ENCODE data around the gene KCNK15. TPM values are rescaled to one million over a fixed set of nuclear protein-coding genes. Genes with fewer than 3 reads are reported as not detected.

KCNK15 gene
- total RNA-seq, 1 donor from 2014 or later = not detected

DNA sequence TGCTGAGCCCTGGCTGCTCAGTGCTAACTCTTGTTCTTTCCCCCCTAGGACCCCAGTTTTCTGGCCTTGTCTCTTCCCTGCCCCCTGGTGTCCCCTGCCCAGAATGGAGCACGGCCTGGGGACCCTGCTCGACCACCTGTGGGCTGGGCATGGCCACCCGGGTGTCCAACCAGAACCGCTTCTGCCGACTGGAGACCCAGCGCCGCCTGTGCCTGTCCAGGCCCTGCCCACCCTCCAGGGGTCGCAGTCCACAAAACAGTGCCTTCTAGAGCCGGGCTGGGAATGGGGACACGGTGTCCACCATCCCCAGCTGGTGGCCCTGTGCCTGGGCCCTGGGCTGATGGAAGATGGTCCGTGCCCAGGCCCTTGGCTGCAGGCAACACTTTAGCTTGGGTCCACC lies 18.6 kb upstream of the KCNK15 start:
- TF ChIP-seq, protein P1, sequence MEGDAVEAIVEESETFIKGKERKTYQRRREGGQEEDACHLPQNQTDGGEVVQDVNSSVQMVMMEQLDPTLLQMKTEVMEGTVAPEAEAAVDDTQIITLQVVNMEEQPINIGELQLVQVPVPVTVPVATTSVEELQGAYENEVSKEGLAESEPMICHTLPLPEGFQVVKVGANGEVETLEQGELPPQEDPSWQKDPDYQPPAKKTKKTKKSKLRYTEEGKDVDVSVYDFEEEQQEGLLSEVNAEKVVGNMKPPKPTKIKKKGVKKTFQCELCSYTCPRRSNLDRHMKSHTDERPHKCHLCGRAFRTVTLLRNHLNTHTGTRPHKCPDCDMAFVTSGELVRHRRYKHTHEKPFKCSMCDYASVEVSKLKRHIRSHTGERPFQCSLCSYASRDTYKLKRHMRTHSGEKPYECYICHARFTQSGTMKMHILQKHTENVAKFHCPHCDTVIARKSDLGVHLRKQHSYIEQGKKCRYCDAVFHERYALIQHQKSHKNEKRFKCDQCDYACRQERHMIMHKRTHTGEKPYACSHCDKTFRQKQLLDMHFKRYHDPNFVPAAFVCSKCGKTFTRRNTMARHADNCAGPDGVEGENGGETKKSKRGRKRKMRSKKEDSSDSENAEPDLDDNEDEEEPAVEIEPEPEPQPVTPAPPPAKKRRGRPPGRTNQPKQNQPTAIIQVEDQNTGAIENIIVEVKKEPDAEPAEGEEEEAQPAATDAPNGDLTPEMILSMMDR (conservative IDR thresholded peaks at IDR 0.05) = no peak
- H3K27ac Mint-ChIP-seq (ENCODE audit: unreplicated experiment) = no peak overlapping the region
- H3K27me3 Mint-ChIP-seq (ENCODE audit: low read depth) = no peaks in the 10 kb centered on the region
- H3K4me1 Mint-ChIP-seq = no peaks in the 10 kb centered on the region
- DNase-seq (ENCODE audit: low read depth, low spot score) = no peak
- no peaks in the 10 kb centered on the region for H3K36me3 Mint-ChIP-seq (ENCODE audit: low read depth)
- H3K9me3 Mint-ChIP-seq = no peaks in the 10 kb centered on the region
- H3K4me3 Mint-ChIP-seq = no peak overlapping the region

DNA sequence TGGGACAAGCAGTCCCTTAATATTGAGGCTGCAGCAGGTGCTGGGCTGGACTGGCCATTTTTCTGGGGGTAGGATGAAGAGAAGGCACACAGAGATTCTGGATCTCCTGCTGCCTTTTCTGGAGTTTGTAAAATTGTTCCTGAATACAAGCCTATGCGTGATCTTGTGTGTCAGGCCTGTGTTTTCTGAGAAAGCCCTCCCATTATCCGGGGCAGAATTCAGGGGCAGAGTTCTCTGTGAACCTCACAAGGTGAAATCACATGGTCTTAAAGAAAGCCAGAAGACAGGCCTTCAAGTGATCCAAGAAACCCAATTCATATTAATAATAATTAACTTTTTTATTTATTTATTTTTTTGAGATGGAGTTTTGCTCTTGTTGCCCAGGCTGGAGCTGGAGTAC lies 18.0 kb upstream of the KCNK15 start:
- DNase-seq (ENCODE audit: low read depth, low spot score) = no peak
- Mint-ChIP-seq H3K4me3 (no peak overlapping the region), H3K9me3 (no peaks in the 10 kb centered on the region), H3K4me1 (no peaks in the 10 kb centered on the region), H3K27ac (ENCODE audit: unreplicated experiment) (no peak overlapping the region), H3K27me3 (ENCODE audit: low read depth) (no peaks in the 10 kb centered on the region), H3K36me3 (ENCODE audit: low read depth) (no peaks in the 10 kb centered on the region)
- TF ChIP-seq, protein P1 (conservative IDR thresholded peaks at IDR 0.05) = no peak

DNA sequence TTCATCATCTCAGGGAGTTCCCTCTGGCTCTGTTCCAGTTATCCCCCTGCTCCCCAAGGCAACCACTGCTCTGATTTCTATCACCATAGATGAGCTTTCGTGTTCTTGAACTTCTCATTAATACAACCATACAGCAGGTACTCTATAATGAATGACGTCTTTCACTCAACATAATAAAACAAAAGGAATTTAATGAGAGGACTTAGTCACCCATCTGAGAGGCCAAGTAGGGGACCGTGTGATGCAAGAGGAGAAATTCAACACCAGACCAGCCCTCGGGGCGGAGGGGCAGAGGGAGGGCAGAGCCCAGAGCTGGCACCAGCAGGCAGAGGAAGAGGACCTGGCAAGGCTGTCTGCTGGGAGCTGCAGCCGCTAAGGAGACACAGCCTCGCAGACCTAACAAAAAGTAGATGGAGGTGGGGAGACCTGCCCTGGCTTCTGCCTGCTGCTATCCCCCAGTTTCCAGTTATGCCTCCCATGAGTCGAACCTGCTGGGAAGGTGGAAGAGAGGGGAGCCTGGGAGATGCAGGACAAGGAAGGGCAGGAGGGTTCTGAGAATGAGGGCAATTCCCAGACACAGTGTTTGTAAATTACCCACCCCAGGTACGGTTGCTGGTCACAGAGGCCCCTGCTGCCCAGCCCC lies 16.7 kb upstream of the KCNK15 start:
- TF ChIP-seq, protein P1 (conservative IDR thresholded peaks at IDR 0.05) = no peak
- no peak overlapping the region for H3K27ac Mint-ChIP-seq (ENCODE audit: unreplicated experiment)
- H3K4me1 Mint-ChIP-seq = peaks cover 4% of the 10 kb centered on the region
- H3K4me3 Mint-ChIP-seq = no peak overlapping the region
- H3K9me3 Mint-ChIP-seq = no peaks in the 10 kb centered on the region
- DNase-seq (ENCODE audit: low read depth, low spot score) = no peak
- H3K36me3 Mint-ChIP-seq (ENCODE audit: low read depth) = no peaks in the 10 kb centered on the region
- peaks cover 4% of the 10 kb centered on the region for H3K27me3 Mint-ChIP-seq (ENCODE audit: low read depth)

DNA sequence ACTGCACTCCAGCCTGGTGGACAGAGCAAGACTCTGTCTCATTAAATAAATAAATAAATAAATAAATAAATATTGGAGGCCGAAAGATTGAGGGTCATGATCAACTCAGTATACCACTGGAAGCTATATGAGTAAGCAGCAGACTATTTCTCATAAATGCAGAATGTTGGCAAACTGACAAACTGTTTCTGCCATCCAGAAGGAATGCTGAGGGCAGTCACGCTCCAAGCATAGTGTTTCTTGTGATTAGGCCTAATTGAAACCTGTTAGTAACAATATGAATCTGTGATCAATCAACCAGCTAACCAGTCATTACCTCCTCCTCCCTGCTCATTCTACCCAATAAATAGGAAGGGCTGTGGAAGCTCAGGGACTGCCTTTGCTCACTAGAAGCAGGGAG lies 15.2 kb upstream of the KCNK15 start:
- peaks cover 4% of the 10 kb centered on the region for H3K4me1 Mint-ChIP-seq
- H3K27me3 Mint-ChIP-seq (ENCODE audit: low read depth) = peaks cover 4% of the 10 kb centered on the region
- TF ChIP-seq, protein P1 (conservative IDR thresholded peaks at IDR 0.05) = no peak
- H3K36me3 Mint-ChIP-seq (ENCODE audit: low read depth) = no peaks in the 10 kb centered on the region
- H3K9me3 Mint-ChIP-seq = no peaks in the 10 kb centered on the region
- no peak overlapping the region for H3K4me3 Mint-ChIP-seq
- H3K27ac Mint-ChIP-seq (ENCODE audit: unreplicated experiment) = no peak overlapping the region
- no peak for DNase-seq (ENCODE audit: low read depth, low spot score)

DNA sequence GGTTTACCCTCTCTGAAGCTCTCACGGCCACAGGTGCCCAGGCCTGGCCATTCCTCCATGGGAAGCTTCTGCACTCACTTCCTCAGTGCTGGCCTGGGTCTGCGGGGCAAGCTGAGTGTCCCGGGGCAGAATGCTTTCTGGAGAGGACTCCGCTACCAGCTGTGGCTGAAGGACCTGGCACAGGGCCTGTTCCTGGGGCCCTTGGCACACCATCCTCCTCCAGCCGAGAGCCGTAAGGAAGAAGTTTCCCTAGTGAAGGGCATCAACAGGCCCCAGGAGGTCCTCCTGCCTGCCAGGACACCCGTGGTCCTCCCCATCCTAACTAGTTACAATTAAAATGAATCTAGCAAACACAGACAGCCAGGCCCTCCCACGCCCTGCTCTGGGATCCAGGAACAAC lies 14.0 kb upstream of the KCNK15 start:
- no peak overlapping the region for H3K4me3 Mint-ChIP-seq
- TF ChIP-seq, protein P1 (conservative IDR thresholded peaks at IDR 0.05) = no peak
- DNase-seq (ENCODE audit: low read depth, low spot score) = no peak
- H3K9me3 Mint-ChIP-seq = peaks cover 4% of the 10 kb centered on the region
- peaks cover 11% of the 10 kb centered on the region for H3K4me1 Mint-ChIP-seq
- peaks cover 4% of the 10 kb centered on the region for H3K27me3 Mint-ChIP-seq (ENCODE audit: low read depth)
- no peaks in the 10 kb centered on the region for H3K36me3 Mint-ChIP-seq (ENCODE audit: low read depth)
- no peak overlapping the region for H3K27ac Mint-ChIP-seq (ENCODE audit: unreplicated experiment)
